ENCODE measurements around the gene LAGE3. TPM values are rescaled to one million over a fixed set of nuclear protein-coding genes. Genes with fewer than 3 reads are reported as not detected.

Gene LAGE3
- total and polyA plus RNA-seq, 2 donors (not counting 3 experiments of a cell fraction or from before 2014, with no cell fraction given), result 14.3 to 31.9 TPM

- Histone ChIP-seq H3K9me3 (replicated peaks; ENCODE audit: control insufficient read depth, insufficient read depth, low read length) (no peaks in the 10 kb centered on the region), H3K4me1 (ENCODE audit: control insufficient read depth, extremely low read depth, insufficient read depth, low read length) (peaks cover 15% of the 10 kb centered on the region), H3K79me2 (ENCODE audit: control insufficient read depth, insufficient read depth, low read length) (peaks cover 64% of the 10 kb centered on the region), H4K20me1 (replicated peaks; ENCODE audit: control insufficient read depth, extremely low read depth, insufficient read depth, low read length) (no peaks in the 10 kb centered on the region), H3K27me3 (ENCODE audit: control insufficient read depth in 2 of 2, insufficient read depth in 2 of 2, low read length in 2 of 2) (no peaks in the 10 kb centered on the region), H3K27ac (ENCODE audit: insufficient read depth, low read depth, low read length) (no peak overlapping the region), H3K4me2 (ENCODE audit: insufficient read depth, low read length) (no peak overlapping the region), H3K4me3 (replicated peaks in 1 of 3; ENCODE audit: insufficient read depth in 1 of 3, low read depth in 1 of 3, low read length in 3 of 3) (no peak overlapping the region), H3K9ac (replicated peaks; ENCODE audit: extremely low read depth, insufficient read depth, low read length) (no peak overlapping the region), H3K36me3 (ENCODE audit: control insufficient read depth in 2 of 2, extremely low read depth in 1 of 2, insufficient read depth in 2 of 2, low read length in 2 of 2) (peaks cover 4 to 25% of the 10 kb centered on the region in 2 experiments), H2AFZ (ENCODE audit: low read depth, low read length) (no peak overlapping the region), H3K9me1 (replicated peaks; ENCODE audit: control insufficient read depth, extremely low read depth, insufficient read depth, low read length) (no peaks in the 10 kb centered on the region)
- no peak for DNase-seq (ENCODE audit: low read depth, low spot score)
- FAIRE-seq, result no peak
- ChIA-PET CTCF (interaction anchor here (1.4 kb wide), 1 partner anchor 14 kb away, joined by 3 read pairs; no protein-coding TSS in a partner anchor), POLR2A (no interaction called here)
- intact Hi-C loops (cut with micrococcal nuclease) (loop anchor here (5.0 kb wide), 2 partner anchors 34 to 36 kb away; partner anchors contain the start of genes DNASE1L1 and LAGE3), dilution Hi-C loops (cut with MboI; ENCODE audit: extremely low pct_ligation_motif_present, low sequenced_read_pairs) (no loop called here)
- TF ChIP-seq GATA2 (IDR thresholded peaks at IDR 0.05; ENCODE audit: insufficient read depth, insufficient read length, low read depth, low read length) (no peak), CTCF (IDR thresholded peaks at IDR 0.05; ENCODE audit: extremely low read depth in 1 of 2, insufficient read depth in 1 of 2, low read depth in 1 of 2, low read length in 2 of 2) (no peak), JUN (IDR thresholded peaks at IDR 0.05; ENCODE audit: borderline replicate concordance, insufficient read depth, insufficient read length, low read depth) (no peak), POLR2A (IDR thresholded peaks at IDR 0.05; ENCODE audit: low read depth, low read length) (no peak), FOS (IDR thresholded peaks at IDR 0.05; ENCODE audit: borderline replicate concordance, insufficient read depth, low read length) (no peak), EZH2 (IDR thresholded peaks at IDR 0.05; ENCODE audit: borderline replicate concordance, low read depth, low read length, severe bottlenecking) (no peak), MYC (IDR thresholded peaks at IDR 0.05; ENCODE audit: low read depth, low read length) (no peak), POLR2AphosphoS5 (IDR thresholded peaks at IDR 0.05; ENCODE audit: insufficient read depth, low read depth, low read length) (no peak), MAX (IDR thresholded peaks at IDR 0.05; ENCODE audit: insufficient read depth, insufficient read length) (no peak)
- no TSS peak for BruUV-seq (replicated peaks)
These were observed 37.5 kb downstream of the LAGE3 start for GRCh38 chrX:154441564-154441963.

Measured in endothelial cell of umbilical vein (primary cell).